NCI-H146 treated with DMSO at 0.1 percent for 48 hours (cell line): ENCODE data around the gene DMPK.
"Not testable (repeated sequence)": the region's sequence is repeated elsewhere in the genome, so short reads cannot be mapped to it uniquely, and the experiment has no call there.

Source experiments
- DNase-seq: peaks from one replicate; lab custom pipeline; 2025; ENCODE audit not compliant: unreplicated experiment; lab: John Stamatoyannopoulos, UW

DMPK gene

DNA sequence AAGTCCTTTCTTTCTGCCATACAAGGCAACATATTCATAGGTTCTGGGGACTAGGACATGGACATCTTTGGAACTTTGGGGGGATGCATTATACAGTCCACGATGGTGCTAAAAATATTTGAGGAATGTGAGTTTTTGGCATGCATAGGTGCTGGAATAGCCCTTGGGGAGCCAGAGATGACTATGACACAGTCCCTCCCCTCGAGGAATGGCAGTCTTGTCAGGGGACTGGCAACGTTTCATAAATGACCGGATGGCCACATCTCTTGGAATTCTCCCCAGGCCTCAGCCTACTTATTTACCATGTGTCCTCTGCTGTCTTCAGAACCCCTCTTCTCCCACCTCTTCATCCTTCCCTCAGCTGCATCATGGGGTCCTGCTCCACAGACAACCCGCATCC is 35.4 kb downstream of the DMPK start:
- no peak for DNase-seq

GRCh38 chr19:45745606-45746005 is 36.7 kb downstream of the DMPK start:
- DNase-seq, result no peak

GRCh38 chr19:45742969-45743368 is 39.3 kb downstream of the DMPK start:
- no peak for DNase-seq

- no peak for DNase-seq
Observed at GRCh38 chr19:45739498-45740439, 42.5 kb downstream of the DMPK start.

GRCh38 chr19:45733160-45733810 is 49.0 kb downstream of the DMPK start, which contains the start of gene MEIOSIN:
Gene MEIOSIN (plus strand): TSS chr19:45733439. CDS start chr19:45735377, 1,938 bp downstream.
- no peak for DNase-seq

GRCh38 chr19:45730368-45731288 is 51.7 kb downstream of the DMPK start, which contains the start of gene FBXO46:
Gene FBXO46 (minus strand): TSS chr19:45730896. CDS start chr19:45713495, 17,401 bp downstream.
- peak; percentile 99 for DNase-seq

DNA sequence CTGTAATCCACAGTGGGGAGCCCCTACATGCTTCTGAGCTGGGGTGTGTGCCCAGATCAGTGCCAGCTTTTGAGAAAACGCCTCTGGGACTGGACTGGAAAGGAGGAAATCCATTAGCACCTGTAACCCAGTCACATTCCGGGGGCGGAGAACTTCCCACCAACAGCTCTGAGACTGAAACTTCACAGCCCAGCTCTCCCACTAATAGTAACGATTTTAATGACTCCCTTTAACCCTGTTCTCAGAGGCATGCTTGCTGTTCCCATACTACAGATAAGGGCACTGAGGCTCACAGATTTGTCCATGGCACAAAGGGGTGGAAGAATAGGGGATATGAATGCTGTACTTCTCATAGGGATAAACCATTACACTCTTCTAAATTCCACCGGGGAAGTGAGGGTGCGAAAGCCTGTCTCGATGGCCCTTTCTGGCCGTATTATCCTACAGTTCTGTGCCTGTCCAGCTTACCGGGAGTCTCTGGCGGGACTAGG is 52.4 kb downstream of the DMPK start:
- no peak for DNase-seq

DNA sequence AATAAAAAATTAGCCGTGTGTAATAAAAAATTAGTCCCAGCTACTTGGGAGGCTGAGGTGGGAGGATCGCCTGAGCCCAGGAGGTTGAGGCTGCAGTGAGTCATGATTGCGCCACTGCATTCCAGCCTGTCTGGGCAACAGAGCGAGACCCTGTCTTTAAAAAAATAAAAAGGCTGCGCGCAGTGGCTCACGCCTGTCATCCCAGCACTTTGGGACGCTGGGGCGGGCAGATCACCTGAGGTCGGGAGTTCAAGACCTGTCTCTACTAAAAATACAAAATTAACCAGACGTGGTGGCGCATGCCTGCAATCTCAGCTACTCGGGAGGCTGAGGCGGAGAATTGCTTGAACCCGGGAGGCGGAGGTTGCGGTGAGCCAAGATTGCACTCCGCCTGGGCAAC is 53.6 kb downstream of the DMPK start:
- DNase-seq, result not testable (repeated sequence)

DNA sequence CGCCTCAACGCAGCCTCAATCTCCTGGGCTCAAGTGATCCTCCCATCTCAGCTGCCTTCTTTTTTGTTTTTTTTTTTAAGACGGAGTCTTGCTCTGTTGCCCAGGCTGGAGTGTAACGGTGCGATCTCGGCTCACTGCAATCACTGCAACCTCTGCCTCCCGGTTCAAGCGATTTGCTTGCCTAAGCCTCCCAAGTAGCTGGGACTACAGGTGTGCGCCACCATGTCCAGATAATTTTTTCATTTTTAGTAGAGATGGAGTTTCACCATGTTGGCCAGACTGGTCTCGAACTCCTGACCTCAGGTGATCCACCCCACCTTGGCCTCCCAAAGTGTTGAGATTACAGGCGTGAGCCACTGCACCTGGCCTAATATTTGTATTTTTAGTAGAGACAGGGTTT is 62.2 kb downstream of the DMPK start:
- not testable (repeated sequence) for DNase-seq
